ENCODE results near the gene CEP128.

DNA sequence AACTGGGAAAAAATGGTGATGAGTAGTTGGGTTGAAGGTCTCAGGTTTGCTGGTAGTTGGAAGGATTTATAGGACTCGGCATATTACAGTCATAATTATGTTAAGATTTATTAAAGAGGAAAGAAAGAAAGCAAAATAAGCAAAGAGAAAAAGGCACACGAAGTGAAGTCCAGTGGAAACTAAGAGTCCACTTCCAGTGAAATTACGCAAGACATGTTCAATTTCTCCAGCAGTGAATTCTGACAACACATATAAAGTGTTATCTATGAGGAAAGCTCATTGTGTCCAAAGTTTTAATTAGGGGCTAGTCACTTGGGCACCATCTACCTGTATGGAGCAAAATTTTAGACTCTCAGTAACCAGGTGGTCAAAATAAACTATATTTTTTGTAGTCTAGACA is 143.3 kb downstream of the CEP128 start:
- TF ChIP-seq, protein P1, sequence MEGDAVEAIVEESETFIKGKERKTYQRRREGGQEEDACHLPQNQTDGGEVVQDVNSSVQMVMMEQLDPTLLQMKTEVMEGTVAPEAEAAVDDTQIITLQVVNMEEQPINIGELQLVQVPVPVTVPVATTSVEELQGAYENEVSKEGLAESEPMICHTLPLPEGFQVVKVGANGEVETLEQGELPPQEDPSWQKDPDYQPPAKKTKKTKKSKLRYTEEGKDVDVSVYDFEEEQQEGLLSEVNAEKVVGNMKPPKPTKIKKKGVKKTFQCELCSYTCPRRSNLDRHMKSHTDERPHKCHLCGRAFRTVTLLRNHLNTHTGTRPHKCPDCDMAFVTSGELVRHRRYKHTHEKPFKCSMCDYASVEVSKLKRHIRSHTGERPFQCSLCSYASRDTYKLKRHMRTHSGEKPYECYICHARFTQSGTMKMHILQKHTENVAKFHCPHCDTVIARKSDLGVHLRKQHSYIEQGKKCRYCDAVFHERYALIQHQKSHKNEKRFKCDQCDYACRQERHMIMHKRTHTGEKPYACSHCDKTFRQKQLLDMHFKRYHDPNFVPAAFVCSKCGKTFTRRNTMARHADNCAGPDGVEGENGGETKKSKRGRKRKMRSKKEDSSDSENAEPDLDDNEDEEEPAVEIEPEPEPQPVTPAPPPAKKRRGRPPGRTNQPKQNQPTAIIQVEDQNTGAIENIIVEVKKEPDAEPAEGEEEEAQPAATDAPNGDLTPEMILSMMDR (IDR thresholded peaks at IDR 0.05): no peak
- no peak for TF ChIP-seq EP300 (IDR thresholded peaks at IDR 0.05)

Data from stomach (tissue), 4 donors.